Stimulated activated CD4-positive, alpha-beta T cell treated with anti-CD3 and anti-CD28 coated beads, Interleukin-2, amount 100 ng/mL, for 4 hours (primary cell): ENCODE data around the gene NMT1.

Experiments
- DNase-seq: peaks from one replicate; pipeline ENCODE4 v3.0.0-alpha.2; 2020; ENCODE audit warnings: low read depth

NMT1 gene

DNA sequence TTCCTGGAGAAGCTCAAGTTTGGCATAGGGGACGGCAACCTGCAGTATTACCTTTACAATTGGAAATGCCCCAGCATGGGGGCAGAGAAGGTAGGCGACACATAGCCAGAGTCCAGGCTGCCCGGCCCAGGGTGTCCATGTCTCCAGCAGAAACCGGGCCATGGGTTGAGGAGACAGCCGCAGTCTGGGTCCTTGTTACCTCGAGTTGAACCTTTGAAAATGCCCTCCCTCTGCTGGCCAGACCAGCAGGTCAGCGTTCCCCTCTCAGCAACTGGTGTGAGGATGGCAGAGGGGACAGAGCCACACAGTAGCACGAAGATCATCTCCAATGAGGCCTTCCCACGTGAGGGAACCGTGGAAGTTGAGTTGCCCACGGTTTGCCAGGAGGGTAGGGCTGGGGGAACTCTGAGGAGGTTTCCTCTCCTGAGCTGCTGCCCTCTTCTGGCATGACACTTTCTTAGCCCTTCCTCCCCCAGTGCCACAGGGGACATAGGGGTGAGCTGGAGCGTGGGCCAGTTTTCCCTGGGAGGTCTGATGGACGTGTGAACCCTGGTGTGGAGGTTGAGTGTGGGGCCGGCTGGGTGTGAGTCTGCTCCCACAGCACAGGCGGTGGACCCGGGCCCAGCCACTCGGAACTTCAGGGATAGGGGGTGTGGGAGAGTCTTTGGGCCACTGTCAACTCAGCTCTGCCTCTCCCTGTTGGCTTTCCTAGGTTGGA, 43.9 kb downstream of the NMT1 start:
- DNase-seq: no peak

GRCh38 chr17:45106096-45106495, 45.0 kb downstream of the NMT1 start:
- no peak for DNase-seq

GRCh38 chr17:45106582-45106981, 45.5 kb downstream of the NMT1 start:
- DNase-seq: no peak

DNA sequence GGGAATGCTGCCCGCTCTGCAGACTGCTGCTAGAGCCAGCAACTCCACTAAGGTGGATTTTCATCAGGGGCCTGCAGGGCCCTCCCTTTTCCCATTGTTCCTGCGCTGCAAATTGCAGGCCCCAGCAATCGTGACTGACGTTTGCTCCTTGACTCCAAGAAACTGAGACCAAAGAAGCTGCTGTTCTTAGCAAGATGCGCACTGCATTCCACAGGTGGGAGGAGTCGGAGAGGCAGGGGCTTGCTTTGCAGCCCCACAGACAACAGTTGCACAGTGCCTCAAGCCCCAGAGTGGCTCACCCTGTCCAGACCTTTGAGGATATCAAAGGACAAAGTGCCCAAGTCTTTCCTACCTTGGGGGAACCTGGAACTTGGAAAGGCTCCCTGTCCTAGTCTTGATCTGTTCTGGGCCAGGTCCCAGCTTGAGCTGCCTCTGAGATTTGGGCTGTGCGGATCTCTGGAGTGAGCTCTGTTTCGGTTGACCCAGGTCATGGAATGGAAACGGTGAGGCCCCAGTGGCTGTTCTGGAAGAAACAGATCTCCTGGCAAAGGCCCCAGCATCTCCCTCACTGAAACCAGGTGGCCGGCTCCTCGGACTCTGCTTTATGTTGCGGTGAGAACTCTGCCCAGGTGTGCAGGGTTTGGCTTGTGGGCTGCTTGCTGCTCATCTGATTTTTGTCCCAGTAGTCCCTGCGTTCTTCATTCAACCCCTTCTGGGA, 46.3 kb downstream of the NMT1 start:
- no peak for DNase-seq

DNA sequence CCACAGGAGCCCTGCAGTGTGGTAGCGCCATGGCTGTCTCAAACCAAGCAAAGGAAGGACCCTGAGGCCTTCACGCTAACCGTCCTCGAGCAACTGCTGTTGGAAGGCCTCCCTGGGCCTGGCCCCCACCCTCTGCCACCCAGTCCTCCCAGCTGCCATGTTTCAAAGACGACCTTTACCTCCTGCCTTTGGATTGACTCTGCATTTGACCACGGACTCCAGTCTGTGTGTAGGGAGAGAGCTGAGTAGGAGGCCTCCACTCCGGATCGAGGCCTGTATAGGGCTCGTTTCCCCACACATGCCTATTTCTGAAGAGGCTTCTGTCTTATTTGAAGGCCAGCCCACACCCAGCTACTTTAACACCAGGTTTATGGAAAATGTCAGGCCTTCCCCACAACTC, 46.9 kb downstream of the NMT1 start:
- no peak for DNase-seq

DNA sequence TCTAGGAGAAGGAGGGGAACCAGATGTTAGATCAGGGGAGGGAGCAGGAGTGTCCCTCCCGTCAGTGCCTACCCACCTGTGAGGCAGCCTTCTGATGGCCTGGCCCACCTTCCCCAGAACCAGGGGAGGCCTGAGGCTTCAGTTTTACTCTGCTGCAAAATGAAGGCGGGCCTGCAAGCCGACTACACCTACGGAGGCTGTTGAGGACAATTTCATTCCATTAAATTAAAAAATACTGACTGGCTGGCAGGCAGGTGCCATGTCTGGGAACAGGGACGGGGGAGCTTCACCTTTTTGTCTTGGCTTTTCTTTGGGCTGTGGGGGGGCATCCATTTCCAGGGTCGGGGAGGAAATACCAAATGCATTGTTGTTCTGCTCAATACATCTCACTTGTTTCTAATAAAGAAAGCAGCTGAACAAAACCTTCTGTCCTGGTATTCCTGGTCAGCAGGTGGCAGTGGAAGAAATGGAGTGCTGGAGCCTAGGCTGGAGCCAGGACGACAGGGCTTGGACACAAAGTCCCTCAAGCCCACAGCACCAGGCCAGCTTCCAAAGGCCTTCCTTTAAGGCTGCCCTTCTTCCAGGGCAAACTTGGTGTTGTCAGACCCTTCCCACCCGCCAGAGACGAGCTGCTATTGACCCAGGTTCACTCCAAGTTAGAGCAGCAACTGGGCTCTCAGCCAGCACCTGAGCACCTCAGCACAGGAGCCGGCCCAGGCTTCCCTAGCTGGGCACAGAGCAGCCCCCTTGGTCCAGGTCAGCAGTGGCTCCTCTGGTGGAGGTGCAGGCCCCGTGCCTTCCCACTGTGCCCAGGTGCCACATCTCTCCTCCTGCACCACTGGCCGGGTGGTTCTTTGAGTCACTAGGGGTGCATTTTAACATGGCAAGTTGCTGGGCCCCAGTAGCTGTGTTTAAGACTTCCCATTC, 47.7 kb downstream of the NMT1 start:
- no peak for DNase-seq

- no peak for DNase-seq
These were observed 49.8 kb downstream of the NMT1 start for GRCh38 chr17:45110676-45111611.

DNA sequence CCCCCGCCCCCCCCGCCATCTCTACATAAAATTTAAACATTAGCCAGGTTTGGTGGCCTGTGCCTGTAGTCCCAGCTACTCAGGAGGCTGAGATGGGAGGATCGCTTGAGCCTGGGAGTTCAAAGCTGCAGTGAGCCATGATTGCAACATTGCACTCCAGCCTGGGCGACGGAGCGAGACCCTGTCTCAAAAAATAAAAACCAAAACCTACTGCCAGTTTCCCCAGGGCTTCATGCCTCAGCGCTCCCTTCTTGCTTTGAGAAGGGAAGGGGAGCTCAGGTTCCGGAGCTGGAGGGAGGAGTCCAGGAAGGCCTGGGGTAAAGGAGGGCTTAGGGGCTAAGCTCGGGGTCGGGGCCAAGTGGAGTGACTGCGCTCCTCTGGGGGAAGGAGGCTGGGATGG, 50.7 kb downstream of the NMT1 start:
- DNase-seq: no peak

GRCh38 chr17:45112559-45113423, 51.7 kb downstream of the NMT1 start:
- no peak for DNase-seq

GRCh38 chr17:45113424-45113754, 52.3 kb downstream of the NMT1 start:
- no peak for DNase-seq

DNA sequence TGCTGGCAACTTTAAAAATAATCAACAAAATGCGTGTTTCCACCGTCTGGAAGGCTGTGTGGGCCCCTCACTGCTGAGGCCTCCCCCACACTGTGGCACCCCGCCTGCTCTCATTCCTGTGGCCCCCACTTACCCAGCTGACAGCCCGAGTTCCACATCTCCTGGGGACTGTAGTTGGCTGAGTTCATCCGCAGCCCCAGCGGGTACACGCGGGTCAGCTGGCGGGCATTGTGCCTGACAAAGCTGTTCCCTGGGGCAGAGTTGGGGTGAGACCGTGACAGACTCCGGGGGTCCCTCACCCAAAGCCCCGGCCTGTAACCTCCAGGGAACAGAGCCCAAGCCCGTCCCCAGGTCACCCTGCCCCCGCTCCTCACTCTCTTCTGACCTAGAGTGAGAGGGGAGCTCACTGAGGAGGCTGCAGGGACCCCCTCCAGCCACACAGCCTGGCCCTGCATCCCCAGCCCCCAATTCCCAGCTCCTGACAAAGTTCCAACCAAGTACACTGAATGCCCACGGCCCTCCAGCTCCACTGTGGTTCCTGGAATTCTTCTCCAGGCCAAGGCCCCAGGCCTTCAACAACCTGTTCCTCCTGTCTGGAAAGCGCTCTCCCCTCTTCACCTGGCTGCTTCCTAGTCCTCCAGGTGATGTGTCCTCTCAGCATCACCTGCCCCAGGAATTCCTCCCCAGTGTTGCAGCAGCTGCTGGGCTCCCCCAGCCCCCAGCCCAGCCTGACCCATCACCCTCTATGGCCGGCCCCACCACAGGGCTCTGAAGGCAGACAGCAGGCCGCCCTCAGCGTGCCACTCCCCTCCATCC, 53.2 kb downstream of the NMT1 start:
- DNase-seq: no peak

- no peak for DNase-seq
These were observed 54.0 kb downstream of the NMT1 start for GRCh38 chr17:45115015-45115625.

DNA sequence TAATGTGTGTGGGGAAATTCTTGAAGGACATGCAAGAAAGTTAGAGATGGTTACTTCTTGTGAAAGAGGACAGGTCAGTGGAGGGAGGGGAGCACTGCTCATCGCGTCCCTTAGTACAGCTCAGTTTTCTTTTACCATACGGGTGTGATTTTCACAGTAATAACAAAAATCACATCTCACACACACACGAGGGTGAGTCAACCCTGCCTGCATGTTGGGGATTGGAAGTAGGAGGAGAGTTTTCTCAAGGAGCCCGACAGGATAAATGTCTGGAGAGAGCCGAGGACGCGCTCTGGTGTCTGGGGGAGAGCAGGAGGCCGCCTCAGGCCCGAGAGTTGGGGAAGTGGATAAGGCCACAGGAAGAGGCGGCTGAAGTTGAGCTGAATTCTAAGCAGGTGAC, 54.8 kb downstream of the NMT1 start:
- DNase-seq: no peak

GRCh38 chr17:45116434-45117016, 55.4 kb downstream of the NMT1 start:
- no peak for DNase-seq

GRCh38 chr17:45117334-45117733, 56.2 kb downstream of the NMT1 start:
- DNase-seq: no peak

- no peak for DNase-seq
These were observed 56.9 kb downstream of the NMT1 start for GRCh38 chr17:45117848-45118646.

GRCh38 chr17:45118691-45119090, 57.6 kb downstream of the NMT1 start:
- no peak for DNase-seq

GRCh38 chr17:45119964-45120363, 58.8 kb downstream of the NMT1 start:
- DNase-seq: no peak
